Activated naive CD4-positive, alpha-beta T cell treated with anti-CD3 and anti-CD28 coated beads, Interleukin-2, amount 50 U/mL, for 72 hours (primary cell): ENCODE measurements around the gene PRDX5. TPM values are rescaled to one million over a fixed set of nuclear protein-coding genes. Genes with fewer than 3 reads are reported as not detected.

Experiments used
- total RNA-seq, 2 donors: library from RNA; stranded (reverse); gene quantifications; one replicate each; pipeline ENCODE4 v1.2.3, GENCODE V29; 2022

Gene PRDX5
- total RNA-seq, 2 donors from 2014 or later, result 131 to 152 TPM

Other genes with a start within 250 kb of the PRDX5 start
- gene MACROD1, start 152.0 kb upstream of the PRDX5 start, total RNA-seq, result 10 to 100 TPM; 11.0 to 25.3 TPM
- gene STIP1, start 131.9 kb upstream of the PRDX5 start, total RNA-seq, result 100 to 1,000 TPM; 328 to 366 TPM
- 100 to 1,000 TPM; 142 to 193 TPM for gene FERMT3, start 111.4 kb upstream of the PRDX5 start, total RNA-seq
- gene TRPT1, start 91.9 kb upstream of the PRDX5 start, total RNA-seq, result 10 to 100 TPM; 31.2 to 36.5 TPM
- gene NUDT22, start 91.8 kb upstream of the PRDX5 start, total RNA-seq, result 10 to 100 TPM; 87.4 to 88.8 TPM
- 10 to 100 TPM; 26.7 to 48.7 TPM for gene DNAJC4, start 87.6 kb upstream of the PRDX5 start, total RNA-seq
- gene VEGFB, start 83.5 kb upstream of the PRDX5 start, total RNA-seq, result 100 to 1,000 TPM in 1 of 2 donors, 10 to 100 TPM in 1; 57.6 to 119 TPM
- 10 to 100 TPM; 27.7 to 36.0 TPM for gene FKBP2, start 77.0 kb upstream of the PRDX5 start, total RNA-seq
- 100 to 1,000 TPM; 177 to 262 TPM for gene PPP1R14B, start 71.2 kb upstream of the PRDX5 start, total RNA-seq
- gene PLCB3, start 66.6 kb upstream of the PRDX5 start, total RNA-seq, result 10 to 100 TPM; 10.4 to 13.7 TPM
- gene BAD, start 33.5 kb upstream of the PRDX5 start, total RNA-seq, result 10 to 100 TPM in 1 of 2 donors, 1 to 10 TPM in 1; 7.1 to 31.6 TPM
- 10 to 100 TPM; 34.2 to 37.6 TPM for gene GPR137, start 32.3 kb upstream of the PRDX5 start, total RNA-seq
- under 1 TPM; 0.23 to 0.46 TPM for gene KCNK4, start 26.8 kb upstream of the PRDX5 start, total RNA-seq
- under 1 TPM in 1 of 2 donors, not detected in 1; 0.55 TPM for gene CATSPERZ, start 17.8 kb upstream of the PRDX5 start, total RNA-seq
- gene ESRRA, start 12.6 kb upstream of the PRDX5 start, total RNA-seq, result 10 to 100 TPM; 33.6 to 48.1 TPM
- gene TRMT112, start 562 bp upstream of the PRDX5 start, total RNA-seq, result 100 to 1,000 TPM; 198 to 213 TPM
- gene CCDC88B, start 22.1 kb downstream of the PRDX5 start, total RNA-seq, result 100 to 1,000 TPM in 1 of 2 donors, 10 to 100 TPM in 1; 75.0 to 103 TPM
- 10 to 100 TPM; 23.2 to 23.8 TPM for gene RPS6KA4, start 41.0 kb downstream of the PRDX5 start, total RNA-seq
- gene SLC22A11, start 237.8 kb downstream of the PRDX5 start, total RNA-seq, result not detected